T-helper 2 cell (primary cell): ENCODE data around the gene TMEM129.

ENCODE experiments used
- DNase-seq, 5 experiments: peaks; one replicate each; pipeline versions ENCODE4 v3.0.0 to v3.0.0-alpha.2; 2012 to 2022
- total RNA-seq, 2 donors: gene quantifications; one replicate each; lab custom pipeline; 2026; lab: John Stamatoyannopoulos, UW

Gene TMEM129, protein sequence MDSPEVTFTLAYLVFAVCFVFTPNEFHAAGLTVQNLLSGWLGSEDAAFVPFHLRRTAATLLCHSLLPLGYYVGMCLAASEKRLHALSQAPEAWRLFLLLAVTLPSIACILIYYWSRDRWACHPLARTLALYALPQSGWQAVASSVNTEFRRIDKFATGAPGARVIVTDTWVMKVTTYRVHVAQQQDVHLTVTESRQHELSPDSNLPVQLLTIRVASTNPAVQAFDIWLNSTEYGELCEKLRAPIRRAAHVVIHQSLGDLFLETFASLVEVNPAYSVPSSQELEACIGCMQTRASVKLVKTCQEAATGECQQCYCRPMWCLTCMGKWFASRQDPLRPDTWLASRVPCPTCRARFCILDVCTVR
- total RNA-seq, result 22.1 to 28.6 reads per million in 2 donors

DNA sequence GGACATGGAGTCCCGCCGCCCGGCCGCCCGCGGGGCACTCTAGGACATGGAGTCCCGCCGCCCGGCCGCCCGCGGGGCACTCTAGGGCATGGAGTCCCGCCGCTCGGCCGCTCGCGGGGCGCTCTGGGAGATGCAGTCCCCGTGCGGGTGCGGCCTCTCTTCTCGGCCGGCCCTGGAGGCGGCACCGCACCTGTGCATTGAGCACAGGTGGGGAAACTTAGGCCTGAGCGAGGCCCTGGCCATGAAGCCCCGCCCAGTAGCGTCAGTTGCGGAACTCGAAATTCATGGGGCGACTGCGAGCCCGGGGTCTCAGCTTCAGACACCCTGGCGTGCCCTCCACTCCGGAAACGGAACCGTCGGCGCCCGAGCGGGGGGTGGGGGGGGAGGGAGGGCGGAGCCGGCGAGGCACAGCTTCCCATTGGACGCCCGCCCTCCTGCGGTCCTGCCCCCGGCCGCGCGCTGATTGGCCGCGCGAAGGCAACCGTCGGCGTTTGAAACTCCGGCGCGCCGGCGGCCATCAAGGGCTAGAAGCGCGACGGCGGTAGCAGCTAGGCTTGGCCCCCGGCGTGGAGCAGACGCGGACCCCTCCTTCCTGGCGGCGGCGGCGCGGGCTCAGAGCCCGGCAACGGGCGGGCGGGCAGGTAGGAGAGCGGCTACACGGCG, at the start of gene TMEM129, which contains the start of gene TACC3:
Gene TMEM129 (minus strand): TSS at position 321 of the 663 bp plus-strand sequence. CDS start 486 bp downstream, outside the sequence.
Gene TACC3 (plus strand): TSS at position 519 of the 663 bp plus-strand sequence. CDS start 1,901 bp downstream, outside the sequence.
- peak; percentile 87 to 98 (median 94) for DNase-seq

DNA sequence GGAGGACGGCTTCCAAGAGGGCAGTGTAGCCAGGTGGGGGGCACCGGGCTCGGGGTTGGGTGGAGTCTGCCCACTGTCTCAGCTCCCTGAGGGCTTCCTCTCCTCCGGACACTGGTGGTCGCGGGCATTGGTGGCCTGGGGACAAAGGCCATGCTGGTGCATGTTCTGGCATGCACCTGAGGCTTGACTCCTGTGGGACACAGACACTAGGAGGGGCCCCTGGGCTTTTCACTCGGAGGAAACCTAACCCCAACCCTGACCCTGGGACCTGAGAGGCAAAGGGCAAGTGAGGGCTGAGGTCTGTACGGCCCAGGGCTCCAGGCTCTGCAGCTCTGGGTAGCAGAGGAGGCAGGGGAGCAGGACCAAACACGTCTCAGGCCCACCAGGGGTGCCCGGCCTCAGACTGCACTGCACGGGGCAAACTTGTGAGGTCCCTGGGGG, 49.7 kb upstream of the TMEM129 start:
- no peak for DNase-seq

DNA sequence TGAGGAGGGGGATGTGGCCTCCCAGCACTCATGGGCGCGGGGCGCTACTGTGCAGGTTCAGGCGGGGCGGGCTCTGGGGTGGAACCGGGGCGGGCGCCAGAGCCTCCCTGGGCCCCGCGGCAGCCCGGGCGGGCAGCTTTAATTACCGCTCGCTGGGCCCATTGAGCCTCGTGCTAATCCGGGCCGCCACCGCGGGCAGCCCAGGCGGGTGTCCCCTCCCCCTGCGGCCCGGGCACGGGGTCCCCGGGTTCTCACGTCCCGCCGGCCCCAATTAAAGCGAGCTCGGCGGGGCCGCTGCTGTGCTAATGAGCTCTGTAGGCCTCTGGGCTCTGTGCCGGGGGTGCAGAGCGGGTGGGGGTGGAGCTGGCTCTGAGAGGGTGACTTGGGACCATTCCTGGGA, 49.1 kb upstream of the TMEM129 start:
- no peak for DNase-seq

DNA sequence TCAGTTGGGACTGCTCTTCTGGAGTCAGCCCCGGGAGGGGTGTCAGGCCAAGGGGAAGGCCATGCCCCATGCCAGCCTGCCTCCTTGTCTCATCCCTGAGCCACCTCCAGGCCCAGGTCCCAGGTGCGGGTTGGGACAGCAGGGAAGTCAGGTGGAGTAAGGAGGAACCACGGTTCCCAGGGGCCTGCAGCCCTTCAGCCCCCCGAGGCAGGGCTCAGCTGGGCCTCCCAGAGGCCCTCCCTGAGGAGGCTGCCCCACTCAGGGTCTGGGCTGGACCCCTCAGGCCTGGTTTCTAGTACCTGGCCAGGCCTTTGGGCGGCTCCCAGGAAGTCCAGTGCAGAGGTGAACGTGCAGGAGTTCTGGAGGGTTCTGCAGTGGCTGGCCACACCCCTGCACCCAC, 48.6 kb upstream of the TMEM129 start:
- no peak for DNase-seq

DNA sequence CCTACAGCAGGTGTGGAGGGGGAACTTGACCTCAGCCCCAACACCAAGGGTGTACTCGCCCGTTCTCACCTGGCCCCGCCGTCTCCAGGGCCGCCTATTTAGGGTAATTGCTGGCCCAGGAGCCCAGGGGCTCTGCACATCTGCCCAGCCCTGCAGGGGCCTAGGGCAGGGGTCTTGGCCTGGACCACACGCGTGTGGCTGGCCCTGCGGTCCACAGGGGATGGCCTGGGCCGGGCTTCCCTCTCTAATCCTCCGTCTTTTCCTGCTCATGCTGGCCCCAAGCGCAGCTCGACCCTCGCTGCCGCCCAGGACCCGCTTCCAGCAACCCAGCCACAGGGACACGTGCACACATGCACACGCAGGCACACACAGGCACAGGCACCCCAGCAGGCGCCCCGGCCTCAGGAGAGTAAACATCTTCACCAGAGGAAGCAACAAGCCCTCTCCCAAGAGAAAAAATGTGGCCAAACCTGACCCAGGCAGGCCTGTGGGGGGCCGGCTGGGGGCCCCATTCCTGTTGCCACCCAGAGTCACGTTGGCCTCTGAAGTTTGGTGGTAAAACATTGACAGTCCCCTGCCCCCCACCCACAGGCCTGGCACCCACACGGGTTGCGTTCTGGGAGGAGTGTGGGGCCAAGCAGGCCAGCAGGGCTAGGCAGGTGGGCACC, 47.4 kb upstream of the TMEM129 start:
- no peak for DNase-seq

DNA sequence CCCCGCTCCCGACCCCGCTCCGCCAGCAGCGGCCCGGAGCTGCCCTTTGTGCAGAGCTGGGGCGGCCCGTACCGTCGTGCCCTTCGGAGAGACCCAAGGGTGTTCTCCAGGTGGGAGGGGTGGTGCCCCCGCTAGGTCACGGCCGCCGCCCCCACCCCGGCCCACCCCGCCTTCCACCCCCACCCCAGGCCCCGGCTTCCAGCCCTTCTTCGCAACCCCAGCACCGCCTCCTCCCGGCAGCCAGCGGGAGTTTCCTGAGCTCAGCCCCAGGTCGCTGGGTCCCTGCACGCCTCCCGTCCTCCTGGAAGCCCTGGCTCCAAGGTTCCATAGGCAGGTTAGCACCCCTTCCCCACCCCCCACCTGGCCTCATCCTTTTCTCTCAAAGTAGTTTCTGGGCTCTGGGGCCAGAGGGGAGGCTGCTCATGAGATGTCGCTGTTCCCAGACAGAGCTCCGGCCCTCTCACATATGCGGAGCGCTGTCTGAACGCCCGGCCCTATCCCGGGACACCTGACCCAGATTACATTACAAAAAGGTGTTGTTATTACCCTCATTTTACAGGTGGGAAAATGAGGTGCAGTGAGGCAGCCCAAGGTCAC, 46.7 kb upstream of the TMEM129 start:
- no peak for DNase-seq

DNA sequence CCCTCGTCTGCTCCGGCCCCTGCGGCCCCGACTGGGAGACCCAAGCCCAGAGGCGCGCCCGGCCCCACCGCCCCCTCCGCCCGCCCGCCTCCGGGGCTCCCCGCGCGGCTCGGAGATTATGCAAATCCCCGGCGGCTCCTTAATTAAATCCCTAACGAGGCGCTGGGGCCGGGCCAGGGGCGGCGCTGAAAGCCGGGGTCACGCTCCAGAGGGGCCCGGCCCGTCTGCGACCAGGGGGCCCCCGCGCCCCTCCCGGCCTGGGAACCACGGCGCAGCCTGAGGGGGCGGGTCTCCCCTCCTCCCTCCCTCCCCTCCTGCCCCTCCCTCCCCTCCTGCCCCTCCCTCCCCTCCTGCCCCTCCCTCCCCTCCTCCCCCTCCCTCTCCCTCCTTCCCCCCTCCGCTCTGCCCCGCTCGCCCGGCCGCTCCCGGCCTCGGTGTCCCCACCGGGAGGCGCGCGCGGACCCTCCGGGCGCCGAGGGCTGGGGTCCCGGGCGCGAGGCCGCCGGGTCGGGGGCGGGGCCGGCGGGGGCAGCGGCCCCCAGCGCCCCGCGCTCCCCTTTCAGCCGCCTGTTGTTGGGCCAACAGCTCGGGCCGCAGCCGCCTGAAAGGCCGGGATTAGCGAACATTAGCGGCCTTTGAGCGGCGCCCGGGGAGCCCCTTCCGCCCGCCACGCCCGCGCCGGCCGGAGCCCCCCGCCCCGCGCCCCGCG, 46.1 kb upstream of the TMEM129 start:
- DNase-seq, result no peak

DNA sequence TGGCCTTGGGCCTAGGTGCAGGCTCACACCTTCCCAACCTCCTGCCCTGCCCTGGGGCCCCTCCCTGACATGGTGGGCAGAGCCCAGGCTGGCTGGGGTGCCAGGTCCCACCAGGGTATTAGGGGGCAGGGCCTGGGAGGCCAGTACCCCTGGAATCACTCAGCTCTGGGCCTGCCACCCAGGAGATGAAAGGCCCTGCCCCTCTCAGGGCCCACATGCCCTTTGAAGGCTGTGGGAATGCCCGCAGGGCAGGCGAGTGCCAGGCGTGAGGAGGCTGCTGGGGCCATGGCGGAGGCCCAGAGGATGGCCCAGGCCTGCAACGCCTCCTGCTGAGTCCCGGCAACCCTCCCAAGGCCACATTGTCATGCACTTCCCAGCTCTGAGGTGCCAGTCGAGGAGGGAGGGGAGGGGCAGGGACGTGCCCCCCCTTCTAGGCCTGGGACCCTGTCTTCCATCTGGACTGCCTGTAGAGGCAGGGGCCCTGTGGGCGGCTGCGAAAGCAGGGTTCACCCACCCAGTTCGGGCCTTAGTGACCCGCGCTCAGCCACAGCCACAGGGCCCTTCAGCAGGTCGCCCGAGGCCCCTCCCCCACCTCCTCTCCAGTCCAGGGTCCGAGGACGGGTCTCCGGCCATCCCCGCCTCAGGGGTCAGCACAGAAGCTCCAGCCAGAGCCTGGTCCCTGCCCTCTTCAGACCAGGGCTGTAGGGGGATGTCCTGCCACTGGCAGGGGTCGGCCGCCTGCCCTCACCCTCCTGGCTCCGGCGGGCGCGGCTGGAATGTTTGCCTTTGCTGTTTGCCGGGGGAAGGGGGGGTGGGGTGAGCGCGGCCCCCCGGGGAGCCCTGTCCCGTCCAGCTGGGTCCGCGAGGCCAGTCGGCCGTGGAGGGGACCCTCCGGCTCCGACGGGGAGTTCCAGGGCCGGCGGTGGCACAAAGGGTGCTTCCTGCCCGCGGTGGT, 45.3 kb upstream of the TMEM129 start:
- DNase-seq, result no peak

DNA sequence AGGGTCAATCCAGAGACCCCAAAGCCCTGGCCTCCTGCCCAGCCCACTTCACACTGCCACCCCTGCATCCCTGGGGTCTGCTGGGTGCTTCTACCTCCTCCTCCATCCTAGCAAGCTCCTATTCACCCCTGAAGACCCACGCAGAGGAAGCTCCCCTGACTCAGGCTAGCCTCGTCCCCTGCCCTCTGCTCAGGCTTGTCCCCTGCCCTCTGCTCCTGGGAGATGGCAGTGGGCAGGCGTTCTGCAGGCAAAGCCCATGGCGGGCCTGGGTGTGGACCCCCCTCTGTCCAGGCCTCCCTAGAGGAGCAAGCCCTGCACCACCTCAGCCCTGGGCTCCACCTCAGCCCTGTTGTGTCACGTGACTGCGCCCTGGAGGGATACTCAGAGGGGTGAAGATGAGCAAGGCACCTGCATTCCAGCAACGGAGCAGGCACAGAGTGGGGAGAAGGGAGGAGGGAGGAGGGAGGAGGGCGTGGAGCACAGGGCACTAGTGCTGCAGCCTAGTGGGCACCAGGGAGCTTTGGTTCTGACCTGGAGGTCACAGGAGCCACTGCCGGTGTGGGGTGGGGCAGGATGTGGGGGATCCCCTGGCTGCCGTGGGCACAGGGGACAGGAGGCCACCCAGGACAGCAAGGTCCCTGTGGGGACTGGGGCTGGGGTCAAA, 44.4 kb upstream of the TMEM129 start:
- no peak for DNase-seq

DNA sequence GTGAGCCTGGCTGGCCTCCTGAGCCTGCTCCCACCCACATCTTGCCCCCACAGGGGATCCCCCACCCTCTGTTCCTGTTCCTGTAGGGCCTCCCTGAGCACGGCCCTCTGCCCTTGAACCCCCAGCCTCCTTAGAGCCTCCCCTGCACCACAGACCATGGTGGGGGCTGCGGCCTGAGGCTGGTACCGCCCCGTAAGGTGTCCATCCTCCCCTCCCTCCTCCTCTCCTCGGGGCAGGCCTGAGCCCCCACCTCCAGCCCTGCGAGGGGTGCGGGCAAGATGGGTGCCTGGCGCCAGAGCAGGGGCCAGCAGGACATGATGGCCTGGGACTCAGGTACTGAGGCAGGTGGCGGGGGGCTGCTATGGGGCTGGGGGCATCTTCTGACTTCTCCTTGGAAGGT, 43.5 kb upstream of the TMEM129 start:
- DNase-seq, result no peak

DNA sequence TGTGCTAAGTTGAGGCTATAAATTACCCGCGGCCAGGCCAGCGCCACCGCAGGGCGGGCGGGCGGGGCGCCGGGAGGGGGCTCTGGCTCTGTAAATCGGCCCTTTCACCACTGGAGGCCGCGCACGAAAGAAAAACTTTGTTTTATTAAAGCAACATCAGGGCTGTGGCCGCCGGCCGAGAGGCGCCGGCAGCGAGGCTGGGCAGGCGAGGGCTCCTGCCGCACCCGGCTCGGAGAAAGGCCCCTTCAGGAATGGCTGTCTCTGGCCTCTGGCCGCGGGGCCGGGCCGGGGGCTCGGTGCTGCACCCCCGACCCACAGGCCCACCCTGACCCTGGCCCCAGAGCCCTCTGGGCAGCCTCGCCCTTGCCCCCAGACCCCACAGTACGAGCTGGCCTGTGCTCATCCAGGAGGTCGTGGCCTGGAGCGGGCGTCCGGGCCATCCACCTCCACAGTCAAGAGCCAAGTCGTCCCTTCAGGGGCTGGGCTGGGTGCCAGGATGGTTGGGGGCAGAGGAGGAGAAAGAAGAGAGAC, 42.5 kb upstream of the TMEM129 start:
- no peak for DNase-seq

DNA sequence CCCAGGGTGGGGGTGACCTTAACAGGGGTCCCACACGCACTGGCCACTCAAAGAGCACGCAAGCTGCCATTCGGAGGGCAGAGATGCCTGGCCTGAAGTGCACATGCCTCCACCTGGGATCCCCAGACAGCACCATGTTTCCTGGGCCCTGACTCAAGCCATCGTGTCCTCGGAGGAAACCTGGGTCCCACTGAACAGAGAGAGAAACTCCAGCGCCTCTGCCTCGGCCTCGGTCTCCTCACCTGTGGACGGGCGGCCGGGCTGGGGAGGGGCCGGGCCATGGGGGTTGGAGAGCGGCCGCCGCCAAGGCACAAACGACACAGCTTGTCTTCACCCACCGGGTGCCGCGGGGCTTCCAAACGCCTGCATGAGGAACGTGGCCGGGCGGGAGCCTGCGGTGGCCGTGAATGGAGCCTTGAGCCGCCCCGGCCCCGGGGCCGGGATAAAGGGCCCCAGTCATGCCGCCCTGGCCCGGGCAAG, 42.0 kb upstream of the TMEM129 start:
- DNase-seq, result no peak

DNA sequence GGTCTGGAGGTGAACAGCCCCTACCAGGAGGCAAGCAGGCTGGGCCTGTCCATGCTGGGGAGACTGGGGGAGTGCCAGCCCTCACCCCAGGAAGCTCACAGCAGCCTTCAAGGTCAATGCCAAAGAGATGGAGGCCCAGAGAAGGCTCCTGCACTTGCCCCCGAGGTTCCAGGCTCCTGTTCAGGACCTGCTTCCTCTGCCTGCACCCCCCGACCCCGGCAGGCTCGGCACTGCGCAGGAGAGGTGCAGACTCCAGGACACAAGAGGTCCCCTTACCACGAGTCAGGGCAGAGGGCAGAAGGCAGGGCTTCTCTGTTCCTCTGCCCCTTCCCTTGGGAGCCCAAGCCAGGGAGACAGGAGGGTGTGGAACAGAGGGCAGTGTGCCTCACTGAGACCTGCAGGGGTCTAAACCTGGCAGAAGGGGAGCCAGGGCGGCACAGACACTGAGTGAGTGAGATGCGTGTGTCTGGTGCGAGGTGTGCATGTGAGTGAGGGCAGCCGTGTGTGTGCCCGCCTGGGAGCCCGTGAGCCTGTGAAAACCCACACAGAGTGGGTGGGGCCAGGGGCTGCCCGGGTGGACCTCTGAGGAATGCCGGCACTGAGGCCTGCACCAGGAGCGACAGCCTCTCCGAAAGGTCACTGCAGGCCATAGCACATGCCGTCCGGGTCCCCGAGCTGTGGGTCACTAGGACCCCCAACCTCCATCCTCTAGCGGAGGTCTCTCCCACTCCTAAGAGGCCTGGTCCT, 41.3 kb upstream of the TMEM129 start:
- no peak for DNase-seq

DNA sequence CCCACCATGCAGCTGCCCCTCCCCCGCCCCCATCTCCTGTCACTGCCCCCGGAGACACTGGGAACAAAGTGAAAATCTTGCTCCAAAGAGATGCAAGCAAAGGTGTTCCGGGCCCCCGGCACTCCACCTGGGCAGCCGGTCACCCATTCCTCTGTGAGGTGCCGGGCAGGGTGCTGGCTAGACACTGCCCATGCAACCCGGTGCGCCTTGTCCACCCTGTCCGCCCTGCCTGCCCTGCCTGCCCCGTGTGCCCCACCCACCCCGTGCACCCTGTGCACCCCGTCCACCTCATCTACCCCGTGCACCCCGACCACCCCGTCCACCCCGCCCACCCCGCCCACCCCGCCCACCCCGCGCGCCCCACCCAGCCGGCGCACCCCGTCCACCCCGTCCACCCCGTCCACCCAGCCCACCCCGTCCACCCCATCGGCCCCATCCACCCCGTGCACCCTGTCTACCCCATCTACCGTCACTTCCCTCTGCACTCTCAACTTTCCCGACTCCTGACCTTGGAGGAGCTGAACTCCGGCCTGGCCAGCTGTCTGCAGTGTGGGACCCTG, 40.1 kb upstream of the TMEM129 start:
- DNase-seq, result no peak

DNA sequence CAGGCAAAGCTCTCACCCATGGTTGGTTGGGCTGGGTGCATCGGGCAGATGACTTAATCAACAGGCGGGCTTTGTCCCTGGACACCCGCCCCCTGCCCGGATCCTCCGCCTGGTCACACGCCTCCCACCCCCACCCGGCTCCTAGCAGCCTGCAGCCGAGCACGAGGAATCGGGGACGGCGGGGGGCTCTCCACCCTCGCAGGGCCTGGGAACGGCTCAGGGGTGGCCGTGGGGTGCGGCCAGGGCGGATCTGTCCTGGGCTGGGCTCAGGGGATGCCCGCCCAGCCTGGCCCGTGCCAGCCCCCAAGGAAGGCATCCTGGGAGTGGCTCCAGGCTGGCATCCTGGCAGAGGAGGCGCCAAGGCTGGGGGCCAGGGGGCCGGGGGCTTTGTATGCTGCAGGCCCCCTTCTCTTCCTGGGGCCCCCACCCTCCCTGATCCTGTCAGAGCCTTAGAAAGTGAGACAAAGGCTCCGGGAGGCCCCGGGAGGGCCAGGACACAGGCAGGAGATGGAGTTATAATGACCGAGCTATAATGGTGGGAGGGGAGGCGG, 39.5 kb upstream of the TMEM129 start:
- DNase-seq, result no peak

DNA sequence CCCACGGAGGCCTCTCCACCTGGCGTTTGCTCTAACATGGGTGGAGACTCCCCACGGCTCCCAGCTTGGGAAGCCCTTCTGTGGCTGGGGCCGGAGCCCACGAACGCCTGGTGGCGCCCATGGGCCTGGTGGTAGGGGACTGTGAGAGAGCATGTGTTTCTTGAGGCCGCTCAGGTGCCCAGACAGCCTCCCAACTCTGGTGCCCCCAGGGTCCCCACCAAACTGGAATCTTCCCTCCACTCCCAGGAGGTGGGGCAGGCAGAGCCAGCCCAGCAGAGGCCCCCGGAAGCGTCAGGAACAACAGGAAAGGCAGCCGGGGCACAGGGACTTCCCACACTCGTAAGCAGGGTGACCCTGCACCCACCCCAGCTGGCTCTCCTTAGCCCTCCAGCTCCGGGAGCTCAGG, 38.7 kb upstream of the TMEM129 start:
- DNase-seq, result no peak

DNA sequence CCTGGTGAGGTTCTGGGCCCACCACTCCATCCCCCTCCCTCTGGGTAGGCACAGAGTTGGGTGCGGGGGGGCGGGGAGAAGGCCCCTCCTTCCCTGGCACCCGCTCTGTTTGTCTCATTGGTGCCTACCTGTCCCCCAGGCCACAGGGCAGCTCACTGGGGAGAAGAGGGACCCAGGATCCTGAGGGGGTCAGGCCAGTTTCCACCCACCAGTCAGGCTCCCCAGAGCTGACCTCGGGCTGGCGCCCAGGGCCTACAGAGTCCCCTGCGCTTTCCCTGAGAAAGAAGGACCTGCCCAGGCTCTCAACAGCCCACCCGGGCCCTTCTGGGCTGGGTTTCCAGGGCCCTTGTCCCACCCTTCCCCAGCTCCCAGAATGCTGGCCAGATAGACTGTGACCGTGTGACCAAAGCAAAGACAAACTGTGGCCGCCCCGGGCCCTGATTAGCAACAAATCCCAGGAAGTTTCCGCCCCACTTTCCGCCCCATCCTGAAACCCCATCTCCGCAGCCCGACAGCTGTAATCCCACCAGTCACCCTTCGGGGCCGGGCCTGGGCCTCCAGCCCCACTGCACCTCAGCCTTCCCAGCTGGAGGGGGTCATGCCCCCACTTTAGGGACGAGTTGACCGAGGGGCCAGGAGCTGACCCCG, 38.2 kb upstream of the TMEM129 start:
- DNase-seq, result no peak
